Measurements from ENCODE around the gene VPS37C.

VPS37C gene

DNA sequence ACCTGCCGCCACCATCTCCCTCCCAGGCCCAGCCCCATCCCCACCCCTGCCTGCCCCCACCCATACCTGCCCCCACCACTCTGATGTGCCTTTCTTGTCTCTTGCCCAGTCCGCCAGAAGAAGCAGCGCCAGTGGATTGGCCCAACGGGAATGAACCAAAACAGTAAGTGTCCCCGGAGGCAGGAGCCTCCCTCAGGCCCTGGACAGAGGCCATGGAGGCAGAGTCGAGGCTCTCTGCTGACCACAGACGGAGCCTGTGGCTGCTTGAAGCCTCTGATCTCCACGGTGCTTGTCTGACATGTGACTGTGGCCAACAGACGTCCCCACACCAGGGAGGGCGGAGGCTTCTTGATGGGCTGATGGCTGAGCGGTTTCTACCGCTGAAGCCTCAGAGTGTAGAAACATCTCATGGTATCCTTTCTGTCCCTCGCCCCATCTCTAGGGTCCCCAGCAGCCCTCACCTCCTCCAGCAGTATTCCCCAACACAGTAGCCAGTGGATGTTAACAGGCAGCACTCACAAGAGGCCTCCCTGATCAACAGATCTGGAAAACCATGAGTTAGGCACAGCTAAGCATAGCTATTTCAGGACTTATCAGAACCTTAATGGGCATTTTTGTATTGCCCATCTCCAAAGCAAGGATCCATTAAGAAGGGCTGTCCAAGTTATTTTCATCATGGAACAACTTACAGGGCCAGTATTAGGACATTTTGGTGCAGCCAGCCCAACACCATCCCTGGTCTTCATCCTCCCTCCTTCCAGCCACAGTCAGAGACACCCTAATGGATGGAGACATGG is 37.3 kb downstream of the VPS37C start:
- no peaks in the 10 kb centered on the region for H3K4me1 ChIP-seq (ENCODE audit: control insufficient read depth, insufficient read depth, low read length, unreplicated experiment)
- no peak overlapping the region for H2AFZ ChIP-seq (ENCODE audit: low read length, unreplicated experiment)
- H3K4me3 ChIP-seq (ENCODE audit: low read depth, low read length), result no peak overlapping the region
- H3K27me3 ChIP-seq (ENCODE audit: insufficient read depth, low read length), result peaks cover 19% of the 10 kb centered on the region
- H3K79me2 ChIP-seq (ENCODE audit: control insufficient read depth, insufficient read depth, low read length, unreplicated experiment), result no peaks in the 10 kb centered on the region
- H3K36me3 ChIP-seq (ENCODE audit: insufficient read depth, low read length), result no peaks in the 10 kb centered on the region
- H3K27ac ChIP-seq (ENCODE audit: low read depth, low read length), result no peak overlapping the region

DNA sequence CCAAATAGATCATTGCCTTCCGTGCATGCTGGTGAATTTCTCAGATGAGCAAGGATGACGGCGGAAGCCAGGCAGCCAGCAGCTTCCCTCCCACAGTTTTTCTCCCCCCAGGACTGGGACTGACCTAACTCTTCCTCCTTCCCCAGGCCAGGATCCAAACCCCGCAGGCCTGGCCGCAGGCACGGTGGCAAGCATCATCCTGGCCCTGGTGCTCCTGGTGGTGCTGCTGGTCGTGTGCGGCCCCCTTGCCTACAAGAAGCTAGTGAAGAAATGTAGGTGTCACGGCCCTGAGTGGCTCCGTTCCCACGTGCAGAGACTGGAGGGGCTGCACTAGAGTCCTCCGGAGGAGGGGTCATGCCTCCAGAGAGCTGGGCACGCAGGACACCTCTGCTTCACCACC is 38.5 kb downstream of the VPS37C start:
- Histone ChIP-seq H3K27me3 (ENCODE audit: insufficient read depth, low read length) (peaks cover 31% of the 10 kb centered on the region), H3K79me2 (ENCODE audit: control insufficient read depth, insufficient read depth, low read length, unreplicated experiment) (no peaks in the 10 kb centered on the region), H3K4me1 (ENCODE audit: control insufficient read depth, insufficient read depth, low read length, unreplicated experiment) (no peaks in the 10 kb centered on the region), H3K27ac (ENCODE audit: low read depth, low read length) (no peak overlapping the region), H3K4me3 (ENCODE audit: low read depth, low read length) (no peak overlapping the region), H3K36me3 (ENCODE audit: insufficient read depth, low read length) (no peaks in the 10 kb centered on the region), H2AFZ (ENCODE audit: low read length, unreplicated experiment) (no peak overlapping the region)

- Histone ChIP-seq H3K79me2 (ENCODE audit: control insufficient read depth, insufficient read depth, low read length, unreplicated experiment) (no peaks in the 10 kb centered on the region), H3K4me3 (ENCODE audit: low read depth, low read length) (no peak overlapping the region), H3K4me1 (ENCODE audit: control insufficient read depth, insufficient read depth, low read length, unreplicated experiment) (no peaks in the 10 kb centered on the region), H3K27ac (ENCODE audit: low read depth, low read length) (no peak overlapping the region), H2AFZ (ENCODE audit: low read length, unreplicated experiment) (no peak overlapping the region), H3K36me3 (ENCODE audit: insufficient read depth, low read length) (no peaks in the 10 kb centered on the region), H3K27me3 (ENCODE audit: insufficient read depth, low read length) (peaks cover 33% of the 10 kb centered on the region)
These were observed 39.3 kb downstream of the VPS37C start for GRCh38 chr11:61121917-61122316.

DNA sequence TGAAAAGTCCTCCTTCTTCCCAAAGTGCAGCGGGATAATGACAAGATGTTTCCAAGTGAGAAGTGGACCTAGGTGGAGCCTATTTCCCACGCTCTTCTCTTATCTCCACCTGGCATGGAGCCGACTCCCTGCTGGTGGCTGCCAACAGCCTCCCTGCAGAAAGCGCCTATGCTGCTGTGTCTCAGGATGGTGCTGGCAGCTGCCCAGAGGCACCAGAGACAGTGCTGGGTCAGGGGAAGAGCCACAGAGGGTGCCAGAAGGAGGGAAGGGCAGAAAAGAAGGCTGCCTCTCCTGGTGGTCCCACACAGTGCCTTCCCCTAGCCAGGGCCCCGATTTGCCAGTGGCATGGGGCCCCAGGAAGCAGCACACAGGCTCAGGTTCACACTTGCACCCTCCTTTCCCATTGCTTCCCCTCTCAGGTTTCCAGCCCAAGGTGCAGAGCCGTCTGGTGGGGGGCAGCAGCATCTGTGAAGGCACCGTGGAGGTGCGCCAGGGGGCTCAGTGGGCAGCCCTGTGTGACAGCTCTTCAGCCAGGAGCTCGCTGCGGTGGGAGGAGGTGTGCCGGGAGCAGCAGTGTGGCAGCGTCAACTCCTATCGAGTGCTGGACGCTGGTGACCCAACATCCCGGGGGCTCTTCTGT is 39.9 kb downstream of the VPS37C start:
- Histone ChIP-seq H3K79me2 (ENCODE audit: control insufficient read depth, insufficient read depth, low read length, unreplicated experiment) (no peaks in the 10 kb centered on the region), H2AFZ (ENCODE audit: low read length, unreplicated experiment) (no peak overlapping the region), H3K36me3 (ENCODE audit: insufficient read depth, low read length) (no peaks in the 10 kb centered on the region), H3K27me3 (ENCODE audit: insufficient read depth, low read length) (peaks cover 33% of the 10 kb centered on the region), H3K27ac (ENCODE audit: low read depth, low read length) (no peak overlapping the region), H3K4me1 (ENCODE audit: control insufficient read depth, insufficient read depth, low read length, unreplicated experiment) (no peaks in the 10 kb centered on the region), H3K4me3 (ENCODE audit: low read depth, low read length) (no peak overlapping the region)

DNA sequence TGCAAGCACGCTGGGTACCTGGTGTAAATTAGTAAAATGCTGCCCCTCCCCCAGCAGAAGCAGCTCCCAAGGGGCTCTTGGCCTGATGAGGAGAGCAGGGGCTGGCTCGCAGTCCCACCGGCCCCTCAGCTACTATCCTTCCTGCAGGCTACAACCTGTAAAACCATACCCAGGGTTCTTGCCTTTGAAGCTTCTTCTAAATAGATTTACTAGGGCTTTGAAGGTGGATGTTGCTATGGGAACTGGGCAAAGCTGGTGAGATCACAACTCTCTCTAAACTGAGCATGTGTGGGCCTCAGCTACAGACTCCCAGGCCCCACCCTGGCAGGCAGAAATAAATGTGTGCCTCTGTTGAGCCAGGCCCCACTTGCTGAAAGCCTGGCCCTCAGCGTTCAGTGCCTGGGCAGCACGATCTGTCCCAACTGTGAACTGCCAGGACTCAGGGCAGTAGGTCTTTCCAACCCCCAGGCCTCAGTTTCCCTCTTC is 40.5 kb downstream of the VPS37C start:
- peaks cover 32% of the 10 kb centered on the region for H3K27me3 ChIP-seq (ENCODE audit: insufficient read depth, low read length)
- H2AFZ ChIP-seq (ENCODE audit: low read length, unreplicated experiment), result no peak overlapping the region
- H3K79me2 ChIP-seq (ENCODE audit: control insufficient read depth, insufficient read depth, low read length, unreplicated experiment), result no peaks in the 10 kb centered on the region
- no peaks in the 10 kb centered on the region for H3K4me1 ChIP-seq (ENCODE audit: control insufficient read depth, insufficient read depth, low read length, unreplicated experiment)
- H3K4me3 ChIP-seq (ENCODE audit: low read depth, low read length), result no peak overlapping the region
- H3K27ac ChIP-seq (ENCODE audit: low read depth, low read length), result no peak overlapping the region
- H3K36me3 ChIP-seq (ENCODE audit: insufficient read depth, low read length), result no peaks in the 10 kb centered on the region

GRCh38 chr11:61120099-61120705 is 41.0 kb downstream of the VPS37C start:
- Histone ChIP-seq H3K27ac (ENCODE audit: low read depth, low read length) (no peak overlapping the region), H2AFZ (ENCODE audit: low read length, unreplicated experiment) (no peak overlapping the region)

GRCh38 chr11:61119571-61119970 is 41.7 kb downstream of the VPS37C start:
- Histone ChIP-seq H3K4me3 (ENCODE audit: low read depth, low read length) (no peak overlapping the region), H3K36me3 (ENCODE audit: insufficient read depth, low read length) (no peaks in the 10 kb centered on the region), H3K4me1 (ENCODE audit: control insufficient read depth, insufficient read depth, low read length, unreplicated experiment) (no peaks in the 10 kb centered on the region), H3K27ac (ENCODE audit: low read depth, low read length) (no peak overlapping the region), H2AFZ (ENCODE audit: low read length, unreplicated experiment) (no peak overlapping the region), H3K79me2 (ENCODE audit: control insufficient read depth, insufficient read depth, low read length, unreplicated experiment) (no peaks in the 10 kb centered on the region), H3K27me3 (ENCODE audit: insufficient read depth, low read length) (peaks cover 21% of the 10 kb centered on the region)

More at GRCh38 chr11:61120099-61120705, 41.0 kb downstream of the VPS37C start:
- Histone ChIP-seq H3K4me3 (ENCODE audit: low read depth, low read length) (no peak overlapping the region), H3K4me1 (ENCODE audit: control insufficient read depth, insufficient read depth, low read length, unreplicated experiment) (no peaks in the 10 kb centered on the region), H3K79me2 (ENCODE audit: control insufficient read depth, insufficient read depth, low read length, unreplicated experiment) (no peaks in the 10 kb centered on the region), H3K36me3 (ENCODE audit: insufficient read depth, low read length) (no peaks in the 10 kb centered on the region), H3K27me3 (ENCODE audit: insufficient read depth, low read length) (peaks cover 27% of the 10 kb centered on the region)

DNA sequence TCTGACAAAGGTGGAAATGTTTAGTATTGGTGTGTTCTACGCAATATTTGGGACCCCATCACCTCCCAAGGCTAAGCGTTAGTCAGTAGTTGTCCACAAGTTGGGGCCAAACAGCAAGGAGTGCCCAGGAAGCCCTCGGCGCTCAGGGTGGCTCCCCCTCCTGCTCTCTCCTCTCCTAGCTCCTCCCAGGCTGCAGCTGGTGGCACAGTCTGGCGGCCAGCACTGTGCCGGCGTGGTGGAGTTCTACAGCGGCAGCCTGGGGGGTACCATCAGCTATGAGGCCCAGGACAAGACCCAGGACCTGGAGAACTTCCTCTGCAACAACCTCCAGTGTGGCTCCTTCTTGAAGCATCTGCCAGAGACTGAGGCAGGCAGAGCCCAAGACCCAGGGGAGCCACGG is 42.2 kb downstream of the VPS37C start:
- Histone ChIP-seq H3K36me3 (ENCODE audit: insufficient read depth, low read length) (no peaks in the 10 kb centered on the region), H3K27ac (ENCODE audit: low read depth, low read length) (no peak overlapping the region), H2AFZ (ENCODE audit: low read length, unreplicated experiment) (no peak overlapping the region), H3K4me1 (ENCODE audit: control insufficient read depth, insufficient read depth, low read length, unreplicated experiment) (no peaks in the 10 kb centered on the region), H3K27me3 (ENCODE audit: insufficient read depth, low read length) (peaks cover 21% of the 10 kb centered on the region), H3K4me3 (ENCODE audit: low read depth, low read length) (no peak overlapping the region), H3K79me2 (ENCODE audit: control insufficient read depth, insufficient read depth, low read length, unreplicated experiment) (no peaks in the 10 kb centered on the region)

- Histone ChIP-seq H3K4me3 (ENCODE audit: low read depth, low read length) (no peak overlapping the region), H3K27me3 (ENCODE audit: insufficient read depth, low read length) (peaks cover 21% of the 10 kb centered on the region), H2AFZ (ENCODE audit: low read length, unreplicated experiment) (no peak overlapping the region), H3K4me1 (ENCODE audit: control insufficient read depth, insufficient read depth, low read length, unreplicated experiment) (no peaks in the 10 kb centered on the region), H3K27ac (ENCODE audit: low read depth, low read length) (no peak overlapping the region), H3K36me3 (ENCODE audit: insufficient read depth, low read length) (no peaks in the 10 kb centered on the region), H3K79me2 (ENCODE audit: control insufficient read depth, insufficient read depth, low read length, unreplicated experiment) (no peaks in the 10 kb centered on the region)
These were observed 42.8 kb downstream of the VPS37C start for GRCh38 chr11:61118406-61118805.

DNA sequence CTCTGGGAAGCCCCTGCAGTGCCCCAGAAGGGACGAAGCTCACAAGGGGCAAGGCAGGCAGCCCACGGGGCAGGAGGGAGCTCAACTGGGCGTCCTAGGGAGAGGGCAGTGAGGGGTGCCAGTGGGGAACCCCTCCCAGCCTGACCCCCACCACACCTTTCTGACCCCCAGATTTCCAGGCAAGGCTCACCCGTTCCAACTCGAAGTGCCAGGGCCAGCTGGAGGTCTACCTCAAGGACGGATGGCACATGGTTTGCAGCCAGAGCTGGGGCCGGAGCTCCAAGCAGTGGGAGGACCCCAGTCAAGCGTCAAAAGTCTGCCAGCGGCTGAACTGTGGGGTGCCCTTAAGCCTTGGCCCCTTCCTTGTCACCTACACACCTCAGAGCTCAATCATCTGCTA is 43.2 kb downstream of the VPS37C start:
- Histone ChIP-seq H2AFZ (ENCODE audit: low read length, unreplicated experiment) (no peak overlapping the region), H3K79me2 (ENCODE audit: control insufficient read depth, insufficient read depth, low read length, unreplicated experiment) (no peaks in the 10 kb centered on the region), H3K36me3 (ENCODE audit: insufficient read depth, low read length) (no peaks in the 10 kb centered on the region), H3K27ac (ENCODE audit: low read depth, low read length) (no peak overlapping the region), H3K4me1 (ENCODE audit: control insufficient read depth, insufficient read depth, low read length, unreplicated experiment) (no peaks in the 10 kb centered on the region), H3K27me3 (ENCODE audit: insufficient read depth, low read length) (peaks cover 21% of the 10 kb centered on the region), H3K4me3 (ENCODE audit: low read depth, low read length) (no peak overlapping the region)

GRCh38 chr11:61117168-61117520 is 44.1 kb downstream of the VPS37C start:
- H3K4me3 ChIP-seq (ENCODE audit: low read depth, low read length), result no peak overlapping the region
- H3K27me3 ChIP-seq (ENCODE audit: insufficient read depth, low read length), result peaks cover 21% of the 10 kb centered on the region
- no peak overlapping the region for H2AFZ ChIP-seq (ENCODE audit: low read length, unreplicated experiment)
- H3K79me2 ChIP-seq (ENCODE audit: control insufficient read depth, insufficient read depth, low read length, unreplicated experiment), result no peaks in the 10 kb centered on the region
- H3K4me1 ChIP-seq (ENCODE audit: control insufficient read depth, insufficient read depth, low read length, unreplicated experiment), result no peaks in the 10 kb centered on the region
- no peak overlapping the region for H3K27ac ChIP-seq (ENCODE audit: low read depth, low read length)
- no peaks in the 10 kb centered on the region for H3K36me3 ChIP-seq (ENCODE audit: insufficient read depth, low read length)

All from ACC112 (cell line).